GM12801 (cell line): Measurements from ENCODE around the gene CELF2.

Experiments
- TF ChIP-seq, protein P1 (sequence below): IDR thresholded peaks from one replicate; pipeline ENCODE4 v1.5.1; 2011; ENCODE audit warnings: control low read depth; ENCODE audit not compliant: insufficient read length; ENCODE audit errors: extremely low read depth

Gene CELF2

GRCh38 chr10:11237571-11237970 lies 219.9 kb downstream of the CELF2 start:
- TF ChIP-seq, protein P1, sequence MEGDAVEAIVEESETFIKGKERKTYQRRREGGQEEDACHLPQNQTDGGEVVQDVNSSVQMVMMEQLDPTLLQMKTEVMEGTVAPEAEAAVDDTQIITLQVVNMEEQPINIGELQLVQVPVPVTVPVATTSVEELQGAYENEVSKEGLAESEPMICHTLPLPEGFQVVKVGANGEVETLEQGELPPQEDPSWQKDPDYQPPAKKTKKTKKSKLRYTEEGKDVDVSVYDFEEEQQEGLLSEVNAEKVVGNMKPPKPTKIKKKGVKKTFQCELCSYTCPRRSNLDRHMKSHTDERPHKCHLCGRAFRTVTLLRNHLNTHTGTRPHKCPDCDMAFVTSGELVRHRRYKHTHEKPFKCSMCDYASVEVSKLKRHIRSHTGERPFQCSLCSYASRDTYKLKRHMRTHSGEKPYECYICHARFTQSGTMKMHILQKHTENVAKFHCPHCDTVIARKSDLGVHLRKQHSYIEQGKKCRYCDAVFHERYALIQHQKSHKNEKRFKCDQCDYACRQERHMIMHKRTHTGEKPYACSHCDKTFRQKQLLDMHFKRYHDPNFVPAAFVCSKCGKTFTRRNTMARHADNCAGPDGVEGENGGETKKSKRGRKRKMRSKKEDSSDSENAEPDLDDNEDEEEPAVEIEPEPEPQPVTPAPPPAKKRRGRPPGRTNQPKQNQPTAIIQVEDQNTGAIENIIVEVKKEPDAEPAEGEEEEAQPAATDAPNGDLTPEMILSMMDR, result no peak

DNA sequence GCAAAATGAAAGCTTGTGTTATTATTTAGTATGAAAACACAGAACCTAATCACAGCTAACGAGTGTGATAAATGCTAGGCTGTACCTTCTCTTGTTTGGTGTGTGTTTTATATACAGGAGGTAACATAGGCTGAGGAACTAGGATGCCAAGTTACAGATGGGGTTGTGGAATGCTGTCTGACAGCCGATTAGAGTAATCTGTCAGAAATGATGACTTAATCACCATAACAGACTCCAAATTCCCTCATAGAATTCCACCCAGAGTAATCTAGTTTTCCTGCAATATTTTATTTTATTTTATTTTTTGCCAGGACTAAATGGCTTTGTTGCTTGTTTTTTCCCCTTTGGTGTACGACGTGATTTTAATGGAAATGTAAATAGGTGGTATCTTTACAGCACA lies 221.2 kb downstream of the CELF2 start:
- TF ChIP-seq, protein P1, result no peak

GRCh38 chr10:11240641-11241040 lies 223.0 kb downstream of the CELF2 start:
- TF ChIP-seq, protein P1, result no peak

GRCh38 chr10:11242443-11243387 lies 225.0 kb downstream of the CELF2 start:
- TF ChIP-seq, protein P1, result no peak

GRCh38 chr10:11243425-11244222 lies 226.0 kb downstream of the CELF2 start:
- TF ChIP-seq, protein P1, result no peak

- TF ChIP-seq, protein P1, result no peak
Measured at GRCh38 chr10:11245095-11245479, 227.4 kb downstream of the CELF2 start.

- TF ChIP-seq, protein P1, result no peak
Measured at GRCh38 chr10:11245510-11245909, 227.8 kb downstream of the CELF2 start.
